Central memory CD4-positive, alpha-beta T cell (primary cell): Measurements from ENCODE around the gene CARS1.

Experiments used
- DNase-seq: peaks from one replicate; pipeline ENCODE4 v3.0.0; 2022
- total RNA-seq, 3 experiments: gene quantifications; one replicate each; lab custom pipeline; 2026; lab: John Stamatoyannopoulos, UW

CARS1 gene
- 59.4 to 131 (median 129) reads per million in 3 experiments for total RNA-seq

- DNase-seq = peak; percentile 91
Observed at GRCh38 chr11:3057069-3057963, at the start of gene CARS1. Gene CARS1, minus strand, starts transcription at chr11:3057423. Its CDS starts 56 bp downstream, at chr11:3057367.

DNA sequence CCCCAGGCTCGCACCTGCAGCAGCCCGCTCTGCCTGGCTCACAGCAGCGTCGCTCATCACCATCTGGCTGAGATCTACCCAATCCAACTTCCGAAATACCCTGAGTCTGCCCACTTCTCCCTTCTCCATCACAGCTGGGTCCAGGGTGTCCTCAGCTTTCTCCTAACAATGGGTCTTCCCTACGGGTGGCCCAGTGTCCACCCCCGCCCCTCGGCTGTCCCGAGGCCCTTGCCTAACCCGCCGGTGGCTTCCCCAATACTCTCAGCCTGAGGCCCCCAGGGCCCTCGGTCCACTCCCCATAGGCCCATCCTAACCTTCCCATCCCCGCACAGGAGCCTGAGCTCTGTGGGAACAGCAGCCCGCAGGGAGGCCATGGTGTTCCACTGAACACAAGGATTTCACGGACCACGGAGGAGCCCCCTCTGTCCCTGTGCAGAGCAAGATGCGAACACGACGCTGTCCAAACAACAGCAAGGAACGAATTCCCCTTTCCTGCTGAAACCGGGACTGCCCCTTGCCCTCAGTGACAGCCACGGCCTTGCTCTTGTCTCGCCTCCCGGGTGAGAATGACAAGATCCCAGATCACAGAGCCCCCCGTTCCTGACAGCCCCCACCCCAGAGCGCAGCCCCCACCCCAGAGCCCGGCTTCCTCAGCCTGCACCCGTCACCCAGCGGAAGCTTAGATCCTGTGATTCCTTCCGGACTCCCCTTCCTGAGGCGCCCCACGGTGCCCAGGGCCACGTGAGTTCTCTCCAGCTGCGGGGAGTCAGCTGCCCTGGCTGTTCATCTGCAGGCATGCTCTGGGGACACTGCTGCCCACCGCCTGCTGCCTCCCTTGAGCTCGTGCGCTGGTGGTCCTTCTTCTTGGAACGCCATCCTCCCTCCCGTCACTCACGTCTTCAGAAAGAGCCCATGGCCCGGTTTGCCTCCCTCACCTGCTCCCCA is 48.8 kb upstream of the CARS1 start:
- no peak for DNase-seq

- DNase-seq = no peak
Observed at GRCh38 chr11:3104961-3105790, 48.0 kb upstream of the CARS1 start.

- DNase-seq = no peak
Observed at GRCh38 chr11:3104051-3104714, 47.0 kb upstream of the CARS1 start.

DNA sequence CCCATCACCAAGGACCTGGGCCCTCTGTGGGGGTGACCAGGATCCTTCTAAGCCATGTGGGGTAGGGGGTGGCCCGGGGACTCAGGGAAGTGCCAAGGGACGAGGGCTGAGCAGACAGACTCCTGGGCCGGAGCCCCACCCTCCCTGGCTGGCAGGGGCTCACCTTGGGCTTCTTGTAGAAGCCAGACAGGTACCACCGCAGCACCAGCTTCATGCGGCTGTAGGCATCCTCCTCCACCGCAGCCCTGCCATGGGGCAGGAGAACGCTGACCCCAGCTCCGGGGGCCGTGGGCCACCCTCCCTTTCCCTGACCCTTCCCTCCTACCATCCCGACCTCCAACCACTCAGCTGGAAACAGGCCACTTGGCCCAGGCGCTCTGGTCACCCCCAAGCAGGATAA is 45.9 kb upstream of the CARS1 start:
- no peak for DNase-seq

DNA sequence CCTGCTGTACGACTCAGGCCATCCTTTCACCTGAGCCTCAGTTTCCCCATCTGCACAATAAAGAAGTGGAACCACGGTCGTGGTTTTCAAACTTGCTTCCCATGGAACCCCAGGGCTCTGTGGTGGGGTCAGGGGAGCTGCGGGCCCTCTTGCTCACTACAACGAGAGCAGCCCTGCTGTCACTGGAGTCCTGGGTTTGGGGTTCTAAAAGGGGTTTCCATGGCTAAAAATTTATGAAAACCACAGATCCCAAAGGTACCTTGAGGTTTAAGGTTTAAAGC is 45.4 kb upstream of the CARS1 start:
- DNase-seq = no peak

- no peak for DNase-seq
Observed at GRCh38 chr11:3101921-3102640, 44.9 kb upstream of the CARS1 start.

GRCh38 chr11:3099178-3099577 is 42.0 kb upstream of the CARS1 start:
- DNase-seq = no peak

- DNase-seq = no peak
Observed at GRCh38 chr11:3096909-3097530, 39.8 kb upstream of the CARS1 start.

GRCh38 chr11:3095712-3096361 is 38.6 kb upstream of the CARS1 start:
- DNase-seq = no peak

- no peak for DNase-seq
Observed at GRCh38 chr11:3094223-3094824, 37.1 kb upstream of the CARS1 start.

DNA sequence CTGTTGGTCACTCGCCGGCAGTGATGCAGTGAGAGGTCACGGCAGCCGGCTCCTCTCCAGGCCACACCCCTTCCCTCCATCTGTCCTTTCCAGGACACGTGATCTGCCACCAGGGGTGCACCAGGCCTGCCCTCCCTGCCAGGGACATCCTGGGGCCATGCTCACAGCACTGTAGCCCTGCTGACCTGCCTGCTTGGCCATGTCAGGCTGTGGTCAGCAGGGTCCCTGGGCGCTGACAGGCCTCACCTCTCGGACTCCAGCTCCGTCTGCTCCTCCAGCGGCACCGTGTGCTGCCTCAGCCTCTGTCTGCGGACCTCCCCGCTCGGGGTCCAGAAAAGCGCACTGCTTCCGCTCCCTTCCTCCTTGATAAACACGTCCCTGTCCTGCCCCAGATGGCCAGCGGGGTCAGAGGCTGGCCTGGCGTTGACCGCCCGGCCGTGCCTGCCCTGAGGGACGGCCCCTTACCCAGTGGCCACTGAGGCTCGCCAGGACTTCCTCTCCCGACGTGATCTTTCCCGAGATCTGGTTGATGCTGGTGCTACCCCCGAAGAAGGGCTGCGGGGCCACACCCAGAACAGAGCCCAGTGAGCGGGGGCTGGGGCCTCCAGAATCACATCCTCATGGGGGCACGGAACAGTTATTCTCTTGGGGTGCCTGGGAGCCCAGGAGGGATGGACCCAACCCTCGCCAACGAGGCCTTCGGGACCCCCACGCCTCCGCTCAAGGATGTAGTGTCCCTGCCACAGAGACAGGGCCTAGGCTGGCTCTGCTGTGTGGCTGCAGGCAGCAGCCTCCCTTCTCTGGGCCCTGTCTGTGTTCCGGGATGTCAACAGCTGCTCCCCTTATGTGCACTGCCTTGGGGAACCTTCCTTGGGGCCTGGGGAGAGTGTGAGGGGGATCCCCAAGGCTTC is 36.3 kb upstream of the CARS1 start:
- no peak for DNase-seq

DNA sequence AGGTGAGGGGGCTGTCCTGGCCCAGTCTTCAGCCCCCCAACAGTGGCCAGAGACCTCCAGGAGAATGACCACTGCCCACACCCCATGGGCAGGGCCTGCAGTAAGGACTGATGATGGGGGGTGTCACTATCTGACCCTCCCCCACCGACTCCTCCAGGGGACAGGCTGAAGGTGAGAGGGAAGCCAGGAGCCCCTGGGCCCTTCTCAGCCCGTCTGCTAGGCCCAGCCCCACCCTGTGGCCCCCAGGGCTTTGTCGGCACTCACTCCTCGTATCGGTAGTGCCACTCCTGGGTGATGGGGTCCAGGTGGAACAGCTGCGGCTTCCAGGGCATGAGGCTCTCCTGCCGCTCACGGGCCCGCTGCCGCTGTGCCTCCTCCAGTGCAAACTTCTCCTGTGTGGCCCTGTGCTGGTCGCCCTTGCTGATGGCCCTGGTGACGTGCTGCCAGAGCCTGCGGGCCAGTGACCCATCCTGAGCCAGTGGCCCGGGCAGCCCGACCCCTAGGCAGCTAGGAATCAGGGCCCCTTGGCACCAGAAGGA is 35.4 kb upstream of the CARS1 start:
- DNase-seq = no peak

DNA sequence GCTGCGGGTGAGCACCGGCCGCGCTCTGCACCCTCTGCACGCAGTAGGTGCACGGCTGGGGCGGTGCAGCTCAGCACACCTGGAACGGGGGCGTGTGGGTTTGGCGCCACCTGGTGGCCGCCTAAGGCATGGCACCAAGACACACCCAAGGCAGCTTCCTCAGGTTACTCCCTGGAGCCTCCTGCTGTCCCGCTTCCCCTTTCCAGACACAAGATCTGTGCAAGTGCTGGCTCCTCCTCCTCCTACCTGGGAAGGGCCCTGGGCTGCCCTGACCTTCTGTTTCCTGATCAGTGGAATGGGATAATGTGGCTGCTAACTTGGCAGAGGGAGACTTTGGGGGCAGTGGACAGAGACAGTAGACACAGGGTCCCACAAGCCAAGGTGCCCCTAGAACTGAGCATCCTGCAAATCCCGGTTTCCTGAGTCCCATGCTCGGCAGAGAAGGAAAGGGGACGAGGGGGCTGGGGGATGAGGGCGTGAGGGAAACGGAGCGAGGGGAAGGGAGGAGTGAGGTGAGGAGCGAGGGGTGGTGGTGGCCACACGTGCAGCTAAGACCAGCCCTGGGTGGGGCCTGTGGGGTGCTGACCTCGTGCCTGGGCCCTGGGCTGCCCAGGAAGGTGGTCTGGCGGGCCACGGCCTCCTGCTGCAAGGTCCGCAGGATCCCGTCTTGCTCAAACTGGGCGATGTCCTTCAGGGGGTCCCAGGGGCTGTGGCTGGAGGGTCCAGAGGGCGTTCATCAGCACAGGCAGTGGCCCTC is 34.8 kb upstream of the CARS1 start:
- DNase-seq = peak; percentile 56

DNA sequence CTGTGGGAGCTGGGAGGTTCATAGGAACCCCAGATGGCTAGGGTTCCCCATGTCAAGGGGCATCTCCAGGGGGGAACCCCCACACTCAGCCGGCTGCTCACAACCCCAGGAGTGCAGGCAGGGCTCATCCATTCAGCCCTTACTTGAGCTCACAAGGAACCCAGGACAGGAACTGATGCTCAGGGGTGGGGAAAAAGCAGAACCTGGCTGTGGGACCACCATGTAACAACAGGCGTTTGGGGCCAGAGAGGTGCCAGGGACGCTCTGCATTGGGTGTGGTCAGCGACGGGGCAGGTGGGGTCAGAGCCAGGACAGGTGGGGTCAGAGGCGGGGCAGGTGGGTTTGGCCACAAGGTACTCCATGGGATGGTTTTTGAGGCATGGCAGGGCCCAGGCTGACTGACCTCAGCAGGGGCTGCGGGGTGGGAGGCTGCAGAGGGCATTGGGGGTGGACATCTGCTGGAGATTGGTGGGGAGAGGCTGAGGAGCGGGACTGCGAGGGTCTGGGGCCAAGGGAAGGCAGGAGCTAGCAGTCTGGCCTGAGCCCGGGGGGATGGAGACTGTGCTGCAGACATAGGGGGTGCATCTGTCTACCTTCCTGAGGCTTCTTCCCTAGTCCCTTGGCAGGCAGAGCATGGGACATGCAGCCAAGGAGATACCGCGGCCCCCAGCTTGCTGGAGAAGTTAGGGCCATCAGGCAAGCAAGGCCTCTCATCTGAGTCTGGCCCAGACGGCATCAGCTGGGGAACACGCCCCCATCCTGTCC is 34.0 kb upstream of the CARS1 start:
- no peak for DNase-seq

GRCh38 chr11:3090096-3090901 is 33.1 kb upstream of the CARS1 start:
- no peak for DNase-seq
